GM19372 (cell line): ENCODE results near the gene TMEM45B.
"Not testable (repeated sequence)": the region's sequence is repeated elsewhere in the genome, so short reads cannot be mapped to it uniquely, and the experiment has no call there.

ENCODE experiments used
- ATAC-seq: cut with Tn5 transposase; IDR thresholded peaks from one replicate; pipeline ENCODE4 v1.9.1; 2021; ENCODE audit warnings: mild to moderate bottlenecking, low read depth, moderate library complexity; ENCODE audit not compliant: unreplicated experiment

TMEM45B gene

GRCh38 chr11:129849447-129850130 lies 33.9 kb downstream of the TMEM45B start:
- no peak for ATAC-seq

GRCh38 chr11:129852125-129852740 lies 36.6 kb downstream of the TMEM45B start:
- ATAC-seq: no peak

DNA sequence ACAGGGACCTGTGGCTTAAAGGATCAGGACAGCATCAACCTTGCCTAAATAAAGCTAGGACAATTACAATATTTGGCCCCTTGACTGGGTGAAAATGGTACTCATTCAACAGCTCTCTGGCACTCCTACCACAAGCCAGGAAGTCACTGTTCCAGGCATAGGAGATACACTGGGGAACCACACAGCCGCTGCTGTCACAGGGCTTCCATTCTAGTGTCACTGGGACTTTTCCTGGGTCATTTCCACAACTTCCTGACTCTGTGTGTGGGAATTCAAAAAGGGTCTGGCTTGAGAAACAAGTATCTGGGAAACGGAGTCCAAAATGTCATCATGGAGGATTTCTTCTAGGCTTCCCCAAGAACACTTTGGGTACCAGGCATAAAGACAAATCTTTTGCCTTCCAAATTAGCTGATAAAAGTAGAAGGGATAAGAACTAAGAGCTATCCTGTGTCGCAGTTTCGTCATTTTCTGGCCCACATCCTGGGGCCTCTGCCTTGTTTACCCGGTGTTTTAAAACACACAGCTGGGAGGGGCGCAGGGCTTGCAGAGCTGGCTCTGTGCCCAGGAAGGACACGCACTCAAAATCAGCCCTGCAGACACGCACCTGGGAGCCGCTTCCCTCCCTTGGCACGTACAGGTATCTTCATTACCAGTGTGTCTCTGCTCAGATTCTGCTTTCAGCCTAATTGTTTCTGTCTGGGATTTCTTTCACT lies 38.0 kb downstream of the TMEM45B start:
- no peak for ATAC-seq

GRCh38 chr11:129854232-129854805 lies 38.7 kb downstream of the TMEM45B start:
- ATAC-seq: no peak

DNA sequence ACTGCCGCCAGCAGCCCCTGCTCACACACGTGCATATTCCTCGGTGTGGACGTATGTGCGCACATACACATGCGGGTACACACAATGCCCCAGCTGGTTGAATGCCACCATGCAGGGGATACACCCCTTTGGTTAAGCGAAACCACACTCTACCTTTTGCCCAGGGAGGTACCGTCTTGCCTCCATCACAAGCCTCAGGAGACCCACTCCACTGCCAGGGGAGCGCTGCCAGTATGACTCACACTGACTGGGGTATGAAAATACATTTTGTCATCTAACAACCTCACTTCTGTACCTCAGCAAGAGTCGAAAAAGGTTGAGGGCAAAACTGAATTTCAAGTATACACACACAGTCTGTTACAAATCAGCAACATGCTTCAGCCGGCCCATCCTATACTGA lies 39.4 kb downstream of the TMEM45B start:
- no peak for ATAC-seq

DNA sequence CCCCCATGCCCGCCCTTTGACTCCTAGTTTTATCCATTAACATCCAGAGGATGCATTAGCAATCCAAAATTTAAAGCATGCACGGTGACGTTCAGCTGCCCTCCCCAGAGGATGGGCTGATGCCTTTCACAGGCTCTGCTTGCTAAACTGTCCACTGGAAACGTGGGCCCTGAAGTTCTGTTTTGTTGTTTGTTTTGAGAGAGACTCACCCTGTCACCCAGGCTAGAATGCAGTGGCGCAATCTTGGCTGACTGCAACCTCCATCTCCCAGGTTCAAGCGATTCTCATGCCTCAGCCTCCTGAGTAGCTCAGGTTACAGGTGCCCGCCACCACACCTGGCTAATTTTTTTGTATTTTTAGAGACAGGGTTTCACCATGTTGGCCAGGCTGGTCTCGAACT lies 40.4 kb downstream of the TMEM45B start:
- no peak for ATAC-seq

DNA sequence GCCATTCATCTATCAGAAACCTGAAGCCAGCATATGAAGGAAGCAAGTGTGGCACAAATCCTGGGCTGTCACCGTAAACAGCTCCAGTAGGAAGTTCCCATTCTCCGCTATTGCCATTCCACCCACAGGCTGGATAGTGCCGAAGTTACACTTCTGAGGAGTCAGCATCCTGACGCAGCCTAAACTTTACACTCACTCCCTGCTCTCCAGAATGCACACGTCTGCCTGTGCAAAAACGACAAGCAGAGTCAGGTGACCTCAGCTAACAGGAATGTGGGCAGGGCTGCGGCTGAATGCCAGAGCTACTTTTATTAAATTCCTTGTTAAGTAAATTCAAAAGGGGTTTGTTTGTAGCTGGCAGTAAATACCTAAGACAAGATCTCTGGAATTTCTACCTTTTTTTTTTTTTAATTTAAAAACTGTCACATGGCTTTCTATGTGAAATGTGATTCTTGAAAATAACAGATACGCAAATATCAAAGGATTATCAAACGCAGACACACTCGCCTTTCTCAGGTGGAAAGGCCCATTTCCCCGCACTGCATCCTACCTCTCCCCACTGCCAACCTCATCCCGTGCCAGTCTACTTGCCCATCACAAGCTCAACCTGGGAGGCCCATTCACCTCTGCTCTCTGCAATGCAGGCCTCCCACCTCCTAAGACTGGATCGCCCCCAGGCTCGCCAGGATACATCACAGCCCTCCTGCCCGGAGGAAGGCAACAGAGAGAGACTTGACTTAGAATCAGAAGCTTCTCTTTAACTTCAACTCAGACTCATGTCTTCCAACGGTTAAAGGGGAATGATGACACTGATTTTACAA lies 46.3 kb downstream of the TMEM45B start:
- no peak for ATAC-seq

DNA sequence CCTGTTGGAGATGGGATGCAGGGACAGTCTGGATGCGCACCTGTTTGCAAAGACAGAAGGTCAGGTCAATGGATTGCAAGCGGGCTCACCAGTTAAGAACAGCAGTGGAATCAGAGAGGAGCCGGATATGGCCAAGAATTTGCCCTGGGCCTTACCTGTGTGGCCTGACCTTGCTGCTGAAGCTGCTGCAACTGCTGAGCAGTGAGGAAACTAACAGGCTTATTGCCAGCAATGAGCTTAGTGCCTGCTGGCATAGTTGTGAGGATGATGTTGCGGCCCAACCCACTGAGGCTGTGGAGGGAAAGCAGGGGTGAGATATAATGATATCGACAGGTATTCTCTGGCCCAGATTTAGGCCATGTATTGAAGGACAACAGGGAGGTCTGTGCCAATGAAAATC lies 49.2 kb downstream of the TMEM45B start:
- no peak for ATAC-seq

GRCh38 chr11:129865701-129866100 lies 50.1 kb downstream of the TMEM45B start:
- no peak for ATAC-seq

DNA sequence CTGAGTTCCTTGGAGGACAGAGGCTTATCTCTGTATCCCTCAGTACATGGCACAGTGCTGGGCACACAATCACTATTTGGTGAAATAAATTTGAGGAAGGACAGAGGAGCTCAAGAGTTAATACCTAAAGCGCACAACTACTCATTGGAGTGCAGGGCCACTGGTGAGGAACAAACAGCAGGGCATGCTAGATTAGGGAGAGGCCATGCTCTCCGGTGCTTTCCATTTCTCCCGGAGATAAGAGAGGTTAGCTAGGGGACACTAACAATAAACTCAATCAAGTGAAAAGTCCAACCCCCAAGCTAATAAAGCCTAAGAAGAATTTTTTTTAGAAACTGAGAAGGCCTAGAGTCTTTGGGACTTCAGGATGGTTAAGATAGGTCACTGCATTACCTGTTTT lies 50.7 kb downstream of the TMEM45B start:
- no peak for ATAC-seq

DNA sequence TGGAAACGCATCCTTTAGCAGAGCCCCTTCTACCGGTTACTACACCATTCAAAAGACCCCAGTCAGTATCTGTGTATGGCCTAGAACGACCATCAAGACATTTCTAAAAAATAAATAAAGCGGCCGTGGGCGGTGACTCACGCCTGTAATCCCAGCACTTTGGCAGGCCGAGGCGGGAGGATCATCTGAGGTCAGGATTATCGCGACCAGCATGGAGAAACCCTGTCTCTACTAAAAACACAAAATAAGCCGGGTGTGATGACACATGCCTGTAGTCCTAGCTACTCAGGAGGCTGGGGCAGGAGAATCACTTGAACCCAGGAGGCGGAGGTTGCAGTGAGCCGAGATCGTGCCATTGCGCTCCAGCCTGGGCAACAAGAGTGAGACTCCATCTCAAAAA lies 53.0 kb downstream of the TMEM45B start:
- not testable (repeated sequence) for ATAC-seq

DNA sequence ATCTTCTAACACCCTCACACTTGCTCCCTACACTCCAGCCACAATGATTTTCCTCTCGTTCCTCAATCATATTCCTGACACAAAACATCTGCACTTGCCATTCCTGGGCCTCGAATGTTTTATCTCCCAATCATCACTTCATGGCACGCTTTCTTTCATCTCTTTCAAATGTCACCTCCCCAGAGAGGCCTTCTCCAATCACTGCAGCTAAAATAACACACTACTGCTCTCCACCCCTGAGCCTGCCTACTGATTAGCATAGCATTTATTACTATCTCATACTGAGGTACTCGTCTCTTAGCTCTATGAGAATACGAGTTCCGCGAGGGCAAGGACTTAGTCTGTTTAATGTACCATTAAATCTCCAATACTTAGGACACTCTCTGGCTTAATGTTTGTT lies 56.3 kb downstream of the TMEM45B start:
- no peak for ATAC-seq

DNA sequence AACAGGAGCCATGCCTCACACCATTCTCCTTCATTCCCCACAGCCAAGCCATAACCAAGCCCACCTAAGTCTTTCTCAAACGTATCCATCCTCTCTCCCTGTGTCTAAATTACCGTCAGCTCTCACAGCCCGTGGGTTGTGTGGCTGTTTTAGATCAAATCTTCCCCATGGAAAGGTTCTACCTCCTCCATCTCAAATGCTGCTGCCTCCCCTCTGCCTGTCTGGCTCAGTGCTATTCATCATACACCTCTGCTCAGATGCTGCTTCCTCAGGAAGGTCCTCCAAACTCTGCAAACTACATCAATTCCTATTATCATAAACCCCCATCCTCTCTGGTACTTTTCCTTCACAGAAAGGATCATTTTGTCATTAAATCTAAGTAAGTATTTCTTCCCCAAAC lies 64.7 kb downstream of the TMEM45B start:
- no peak for ATAC-seq

DNA sequence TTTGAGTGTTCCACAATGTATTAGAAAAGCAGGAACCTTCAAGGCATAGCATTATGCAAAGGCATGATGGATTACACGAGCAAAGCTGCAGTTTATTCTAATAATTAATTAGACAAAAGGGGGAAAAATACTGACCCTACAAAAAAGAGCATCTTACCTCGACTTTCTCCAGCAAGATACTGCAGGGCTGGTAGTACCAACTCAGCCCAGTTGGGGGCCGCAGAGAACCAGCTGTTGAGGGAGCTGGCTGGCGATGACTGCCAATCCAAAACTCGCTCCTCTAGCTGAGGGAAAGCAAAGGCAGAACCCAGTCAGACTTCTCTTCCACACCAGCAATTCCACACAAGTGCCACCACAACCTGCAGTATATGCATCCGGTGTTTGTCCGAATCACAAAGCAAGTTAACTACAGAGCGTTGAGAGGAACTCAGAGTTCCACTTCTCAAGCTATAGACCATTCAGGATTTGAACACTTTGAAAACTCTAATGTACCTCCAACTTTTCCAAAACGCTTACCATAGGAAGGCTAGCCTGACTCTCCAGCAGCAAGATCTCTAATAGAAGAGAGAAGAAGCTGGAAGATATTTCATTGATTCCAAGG lies 66.0 kb downstream of the TMEM45B start:
- no peak for ATAC-seq

DNA sequence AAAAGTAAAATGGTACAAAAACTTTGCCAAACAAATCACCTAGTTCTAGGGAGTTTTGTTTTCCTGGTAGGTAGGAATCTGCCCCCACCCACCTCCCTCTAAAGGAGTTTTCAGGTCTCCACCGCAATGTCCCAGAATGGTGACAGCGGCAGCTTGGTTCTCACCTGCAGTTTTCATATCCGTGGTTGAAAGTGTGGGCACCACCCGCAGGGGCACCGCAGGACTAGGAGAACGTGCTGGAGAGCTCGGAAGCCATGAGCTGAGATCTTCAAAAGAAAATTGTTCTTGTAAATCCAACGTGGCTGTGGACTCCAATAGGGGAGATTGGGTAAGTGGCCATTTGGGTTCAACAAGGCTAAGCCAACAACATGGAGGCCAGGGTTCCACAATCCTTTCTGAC lies 68.9 kb downstream of the TMEM45B start:
- ATAC-seq: no peak

DNA sequence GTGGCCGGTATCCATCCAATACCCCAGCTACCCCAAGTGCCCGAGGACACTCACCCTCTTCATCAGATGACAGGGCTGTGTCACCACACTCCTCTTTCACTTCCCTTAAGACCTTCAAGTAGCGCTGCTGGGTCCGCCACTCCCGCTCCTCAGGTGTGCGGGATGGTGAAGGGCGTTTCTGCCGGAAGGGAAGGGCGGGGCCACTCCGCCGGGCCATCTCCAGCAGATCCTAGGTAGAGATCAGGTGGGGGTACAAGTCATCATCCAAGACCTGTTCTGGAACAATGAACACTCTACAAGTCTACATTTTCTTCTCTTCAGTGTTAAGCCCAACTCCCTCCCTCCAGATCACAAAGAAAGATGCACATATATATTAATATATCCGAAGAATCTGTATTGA lies 69.7 kb downstream of the TMEM45B start:
- ATAC-seq: no peak

GRCh38 chr11:129888451-129888850 lies 72.8 kb downstream of the TMEM45B start:
- ATAC-seq: no peak

DNA sequence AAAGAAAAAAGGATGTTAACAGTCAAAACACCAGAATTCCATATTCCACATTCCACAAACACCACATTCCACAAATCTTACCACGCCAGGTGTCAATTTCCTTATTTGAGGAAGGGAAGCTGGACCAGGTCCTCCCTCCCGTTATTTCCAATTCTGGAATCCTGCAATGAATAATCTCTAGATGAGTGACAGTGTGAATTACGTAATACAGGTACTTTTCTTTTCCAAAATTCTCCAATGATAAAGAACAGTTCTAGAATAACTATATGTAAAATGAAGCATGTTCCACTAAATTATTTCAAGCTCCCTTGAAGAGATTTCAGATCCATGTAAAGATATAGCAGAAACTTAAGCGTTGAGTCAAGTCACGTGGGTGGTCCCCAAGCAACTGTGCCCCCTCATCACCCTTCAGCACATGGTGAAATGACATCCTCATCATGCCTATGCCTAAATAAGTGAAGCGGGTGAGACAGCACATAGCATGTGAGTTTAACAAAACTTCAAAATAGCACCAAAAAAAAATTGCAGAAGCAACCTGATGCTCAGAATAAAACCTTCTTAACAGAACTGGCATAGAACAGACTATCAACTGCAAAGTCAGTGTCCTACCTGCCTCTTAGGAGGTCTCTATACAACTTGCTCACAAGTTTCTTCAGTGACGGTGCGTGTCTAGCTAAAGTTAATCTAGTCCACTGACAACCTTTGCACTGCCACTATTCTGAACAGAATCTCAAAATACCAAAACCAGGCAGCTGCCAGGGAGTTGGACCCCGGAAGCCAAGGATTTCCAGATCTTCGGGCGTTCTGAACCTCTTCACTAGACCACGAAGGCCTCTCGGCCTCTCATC lies 78.9 kb downstream of the TMEM45B start:
- ATAC-seq: peak; percentile 16
